Common myeloid progenitor, CD34-positive (primary cell): ENCODE measurements around the gene RHOBTB1.
A peak's percentile ranks its signal among the peaks of the same experiment; 100 is the strongest.

Source experiments
- CTCF ChIA-PET: fragments of 350-600 bp; sonication (Branson Sonifier 250); formaldehyde crosslinking; loops from one replicate; lab custom pipeline; 2021; ENCODE audit warnings: antibody characterized with exemption; lab: Charles Lee
- POLR2A ChIA-PET: fragments of 350-600 bp; sonication (Branson Sonifier 250); formaldehyde crosslinking; loops from one replicate; lab custom pipeline; 2021; ENCODE audit warnings: antibody characterized with exemption; lab: Charles Lee
- DNase-seq, 3 donors: peaks; one replicate each; pipeline versions ENCODE4 v3.0.0 to v3.0.0-alpha.2; 2013
- H3K27ac ChIP-seq, 2 experiments: 1 replicate in 1 of 2; 2 replicates in 1 of 2; pipeline ENCODE4 v1.7.0; 2013; ENCODE audit warnings: inconsistent platforms in 2 of 2, low read length in 2 of 2, mild to moderate bottlenecking in 2 of 2, low read depth in 1 of 2, moderate library complexity in 1 of 2; ENCODE audit not compliant: severe bottlenecking in 2 of 2, insufficient read depth in 1 of 2, poor library complexity in 1 of 2
- H3K27me3 ChIP-seq, 5 experiments: replicated peaks in 2 of 5; 1 replicate in 3 of 5; 2 replicates in 2 of 5; pipeline versions ENCODE4 v1.6.1 to v1.7.0; 2013; ENCODE audit warnings: low read length in 4 of 5, mild to moderate bottlenecking in 2 of 5, moderate library complexity in 2 of 5, inconsistent platforms in 1 of 5; ENCODE audit not compliant: insufficient read depth in 5 of 5, control insufficient read depth in 4 of 5
- H3K36me3 ChIP-seq, 4 experiments: 1 replicate in 2 of 4; 2 replicates in 2 of 4; pipeline versions ENCODE4 v1.6.1 to v1.7.0; 2013; ENCODE audit warnings: low read length in 3 of 4, control low read depth in 1 of 4, mild to moderate bottlenecking in 1 of 4; ENCODE audit not compliant: control insufficient read depth in 4 of 4, insufficient read depth in 4 of 4
- H3K4me1 ChIP-seq, 4 experiments: 1 replicate in 3 of 4; 2 replicates in 1 of 4; pipeline versions ENCODE4 v1.6.1 to v1.7.1; 2013; ENCODE audit warnings: low read length in 3 of 4, mild to moderate bottlenecking in 3 of 4, control low read depth in 1 of 4, inconsistent platforms in 1 of 4, moderate library complexity in 1 of 4; ENCODE audit not compliant: control insufficient read depth in 4 of 4, insufficient read depth in 4 of 4; ENCODE audit errors: control extremely low read depth in 1 of 4
- H3K4me3 ChIP-seq, 7 experiments: 1 replicate in 4 of 7; 2 replicates in 3 of 7; pipeline versions ENCODE4 v1.5.1 to v1.7.0; 2013; ENCODE audit warnings: mild to moderate bottlenecking in 7 of 7, low read length in 6 of 7, moderate library complexity in 6 of 7, inconsistent platforms in 2 of 7, low read depth in 2 of 7, control low read depth in 1 of 7; ENCODE audit not compliant: insufficient read depth in 4 of 7, control insufficient read depth in 1 of 7; ENCODE audit errors: extremely low read depth in 1 of 7
- H3K9me3 ChIP-seq, 5 experiments: 1 replicate in 4 of 5; 2 replicates in 1 of 5; pipeline versions ENCODE4 v1.6.1 to v1.7.1; 2013; ENCODE audit warnings: low read length in 4 of 5, mild to moderate bottlenecking in 2 of 5, inconsistent platforms in 1 of 5, low read depth in 1 of 5, moderate library complexity in 1 of 5; ENCODE audit not compliant: control insufficient read depth in 4 of 5, insufficient read depth in 2 of 5; ENCODE audit errors: control extremely low read depth in 1 of 5
- WGBS: methylation state at CpG from one replicate; pipeline ENCODE4 v1.1.5; 2013; ENCODE audit not compliant: insufficient coverage; 5-methylcytosine and 5-hydroxymethylcytosine counted together

Gene RHOBTB1

DNA sequence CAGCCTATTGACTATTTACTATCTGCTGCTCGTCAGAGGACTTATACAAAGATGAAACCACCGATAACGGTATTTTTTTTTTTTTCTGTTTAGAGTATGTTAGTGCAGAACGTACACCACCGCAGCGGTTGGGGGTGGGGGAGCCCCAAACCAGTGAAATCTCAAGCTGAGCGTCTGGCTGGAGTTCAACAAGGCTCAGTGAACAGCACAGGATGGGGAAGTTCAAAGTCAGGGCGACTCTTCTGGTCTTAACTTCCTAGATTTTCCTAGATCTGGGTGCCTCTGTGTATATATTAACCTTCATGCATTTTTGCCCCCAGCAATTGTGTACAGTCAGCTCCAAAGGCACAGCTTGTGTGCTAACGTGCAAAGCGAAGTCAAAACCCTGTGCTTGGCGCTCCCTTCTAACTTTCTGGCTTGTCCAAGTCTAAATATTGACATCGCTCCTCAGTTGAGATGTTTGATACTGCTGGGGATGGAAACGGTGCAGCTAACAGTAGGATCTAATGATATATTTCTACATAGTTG is 1.1 kb downstream of the RHOBTB1 start:
- Histone ChIP-seq H3K4me1 (peaks cover 9 to 26% (median 15%) of the 10 kb centered on the region in 4 experiments), H3K9me3 (no peaks in the 10 kb centered on the region), H3K27me3 (peaks cover 0 to 1% (median 0%) of the 10 kb centered on the region in 5 experiments), H3K27ac (peak overlapping the region; percentile 35 to 83), H3K36me3 (no peaks in the 10 kb centered on the region), H3K4me3 (peak overlapping the region; percentile 70 to 87 (median 80))
- peak; percentile 67 to 94 (median 93) for DNase-seq
- 0% methylated on average over 8 of the region's 13 CpGs for WGBS
- ChIA-PET CTCF (interaction anchor here (0.7 to 2.7 kb wide), 4 partner anchors 10 to 37 kb away, joined by 3 to 8 read pairs (median 4); no protein-coding TSS in a partner anchor), POLR2A (interaction anchor here (0.6 to 0.7 kb wide), 2 partner anchors 154 to 343 kb away, joined by 3 read pairs; no protein-coding TSS in a partner anchor)

DNA sequence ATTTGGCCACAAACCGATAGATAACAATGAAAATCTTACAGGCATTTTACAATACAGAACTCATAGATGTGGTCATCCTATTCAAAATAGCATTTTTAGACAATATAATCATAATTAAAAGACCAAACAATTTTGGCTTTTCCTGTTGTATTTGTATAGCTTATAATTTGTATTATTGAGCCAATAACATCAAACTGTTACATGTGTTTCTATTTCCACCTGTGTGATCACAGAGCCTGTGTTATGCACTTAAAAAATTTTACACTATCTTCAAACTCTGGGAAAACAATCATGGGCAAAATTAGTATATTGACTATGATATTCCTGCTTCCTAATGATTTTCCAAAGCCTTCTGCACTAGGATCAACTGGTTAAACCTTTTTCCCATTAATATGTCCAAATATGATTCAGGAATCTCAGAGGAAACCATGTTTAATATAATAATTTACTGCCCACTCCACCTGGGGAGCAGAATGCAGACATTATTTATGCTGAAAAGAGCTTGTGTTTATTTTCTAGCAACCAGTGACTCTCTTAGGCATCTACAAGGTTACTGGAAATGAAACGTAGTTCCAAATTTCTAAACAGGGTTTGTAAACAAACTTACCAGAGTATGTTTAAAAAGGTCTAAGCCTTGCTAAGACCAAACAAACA is 1.7 kb downstream of the RHOBTB1 start:
- DNase-seq, result no peak
- 40% methylated on average over 1 of the region's 2 CpGs for whole genome bisulfite sequencing
- Histone ChIP-seq H3K27ac (peak overlapping the region in 1 of 2 experiments; percentile 83), H3K9me3 (no peaks in the 10 kb centered on the region), H3K36me3 (no peaks in the 10 kb centered on the region), H3K4me1 (peaks cover 9 to 26% (median 15%) of the 10 kb centered on the region in 4 experiments), H3K4me3 (peak overlapping the region in 6 of 7 experiments; percentile 70 to 87 (median 78)), H3K27me3 (peaks cover 0 to 1% (median 0%) of the 10 kb centered on the region in 5 experiments)
- ChIA-PET POLR2A (no interaction called here), CTCF (interaction anchor here (0.7 to 2.7 kb wide), 5 partner anchors 10 to 59 kb away, joined by 3 to 8 read pairs (median 4); no protein-coding TSS in a partner anchor)

DNA sequence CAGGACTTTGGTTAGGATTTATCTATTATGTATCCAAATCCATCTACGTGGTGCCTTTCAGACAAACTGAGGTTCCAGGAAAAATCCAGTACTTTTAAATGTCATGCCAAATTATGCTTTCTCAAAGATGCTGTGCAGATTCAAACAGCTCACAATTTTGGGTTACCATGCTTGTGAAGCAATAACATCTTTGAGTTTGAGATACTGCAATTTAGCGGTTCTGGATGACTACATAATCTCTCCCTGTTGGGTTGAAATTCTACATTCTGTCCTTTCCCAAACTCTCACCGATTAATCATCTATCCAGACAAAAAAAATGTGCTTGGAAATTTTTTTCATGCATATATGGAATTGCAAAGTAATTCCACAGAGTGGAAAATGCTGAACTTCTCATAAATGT is 3.5 kb downstream of the RHOBTB1 start:
- POLR2A ChIA-PET, result no interaction called here
- no peaks in the 10 kb centered on the region for H3K9me3 ChIP-seq
- H3K4me1 ChIP-seq, result peaks cover 9 to 26% (median 17%) of the 10 kb centered on the region in 4 experiments
- peaks cover 0 to under 1% (median 0%) of the 10 kb centered on the region in 5 experiments for H3K27me3 ChIP-seq
- H3K4me3 ChIP-seq, result no peak overlapping the region
- no peaks in the 10 kb centered on the region for H3K36me3 ChIP-seq
- CTCF ChIA-PET, result no interaction called here
- DNase-seq, result no peak
- no peak overlapping the region for H3K27ac ChIP-seq
- WGBS, result 100% methylated on average over 1 of the region's 3 CpGs

DNA sequence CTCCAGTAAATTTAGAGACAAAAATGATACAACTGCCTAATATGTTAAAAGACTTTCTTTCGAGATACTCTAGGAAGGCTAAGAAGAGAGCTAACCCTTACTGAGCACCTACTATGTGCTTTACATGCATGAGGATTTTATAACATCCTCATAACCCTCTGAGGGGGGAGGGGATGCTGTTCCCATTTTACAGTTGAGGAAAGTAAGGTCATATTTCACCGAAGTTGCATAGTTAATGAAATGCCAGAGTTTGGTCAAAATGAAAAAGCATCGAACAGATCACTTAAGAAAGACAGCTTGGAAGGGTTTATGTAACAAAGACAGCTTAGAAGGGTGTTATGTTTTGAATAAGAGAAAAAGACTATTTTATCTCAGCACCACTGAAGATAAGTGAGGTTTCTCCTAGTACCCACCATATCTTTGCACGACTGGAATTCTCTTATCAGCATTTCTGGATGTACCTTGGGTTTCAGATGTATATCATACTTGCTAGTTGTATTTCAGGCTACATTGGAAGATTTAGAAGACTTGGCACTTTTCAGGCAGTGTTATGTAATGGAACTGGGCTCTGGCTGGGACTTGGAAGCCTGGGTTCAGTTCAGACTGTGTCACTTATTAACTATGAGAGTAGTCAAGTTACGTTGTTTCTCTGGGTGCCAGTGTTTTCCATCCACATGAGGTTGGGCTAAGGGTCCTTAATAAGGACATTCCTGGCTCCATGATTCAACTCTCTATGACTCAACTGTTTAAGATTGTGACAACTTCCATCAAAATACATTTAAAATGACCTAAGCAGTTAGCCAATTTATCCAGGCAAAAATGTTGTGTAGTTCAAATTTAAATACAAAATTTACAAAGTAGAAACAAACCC is 6.0 kb downstream of the RHOBTB1 start:
- POLR2A ChIA-PET, result no interaction called here

DNA sequence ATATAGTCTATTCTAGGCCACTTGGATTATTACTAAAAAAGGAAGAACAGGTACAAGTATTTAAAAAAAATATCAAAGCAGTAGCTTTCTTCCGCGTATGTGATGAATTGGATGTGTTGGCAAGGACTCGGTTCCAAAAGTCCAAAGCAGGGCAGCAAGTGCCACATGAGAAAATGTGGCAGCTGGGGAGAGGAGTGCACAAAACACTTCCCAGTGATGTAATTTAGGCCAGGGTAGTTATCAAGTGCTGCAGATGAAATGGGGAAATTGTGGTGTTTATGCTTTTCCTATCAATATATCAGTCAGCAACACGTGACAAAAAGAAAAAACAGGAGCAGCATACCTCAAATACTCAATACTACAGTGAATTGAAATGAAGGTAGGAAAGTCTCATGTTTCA is 7.0 kb downstream of the RHOBTB1 start:
- Histone ChIP-seq H3K27me3 (no peaks in the 10 kb centered on the region), H3K36me3 (peaks cover 0 to 4% (median under 1%) of the 10 kb centered on the region in 4 experiments), H3K27ac (no peak overlapping the region), H3K4me3 (no peak overlapping the region), H3K4me1 (peaks cover 0 to 5% (median 0%) of the 10 kb centered on the region in 4 experiments), H3K9me3 (no peaks in the 10 kb centered on the region)
- peak; percentile 25 to 54 (median 30) for DNase-seq
- CTCF ChIA-PET, result interaction anchor here (1.3 kb wide), 1 partner anchor 54 kb away, joined by 5 read pairs; no protein-coding TSS in a partner anchor
- POLR2A ChIA-PET, result no interaction called here
- WGBS, result 58% methylated on average over 3 of the region's 4 CpGs

More for the DNA sequence above, 6.0 kb downstream of the RHOBTB1 start:
- Histone ChIP-seq H3K4me3 (no peak overlapping the region), H3K36me3 (peaks cover 0 to 4% (median under 1%) of the 10 kb centered on the region in 4 experiments), H3K27ac (no peak overlapping the region), H3K27me3 (no peaks in the 10 kb centered on the region), H3K4me1 (peaks cover 2 to 14% (median 8%) of the 10 kb centered on the region in 4 experiments), H3K9me3 (no peaks in the 10 kb centered on the region)
- 96% methylated on average over 3 of the region's 5 CpGs for WGBS
- CTCF ChIA-PET, result interaction anchor here (1.3 kb wide), 1 partner anchor 55 kb away, joined by 5 read pairs; no protein-coding TSS in a partner anchor
- DNase-seq, result no peak

DNA sequence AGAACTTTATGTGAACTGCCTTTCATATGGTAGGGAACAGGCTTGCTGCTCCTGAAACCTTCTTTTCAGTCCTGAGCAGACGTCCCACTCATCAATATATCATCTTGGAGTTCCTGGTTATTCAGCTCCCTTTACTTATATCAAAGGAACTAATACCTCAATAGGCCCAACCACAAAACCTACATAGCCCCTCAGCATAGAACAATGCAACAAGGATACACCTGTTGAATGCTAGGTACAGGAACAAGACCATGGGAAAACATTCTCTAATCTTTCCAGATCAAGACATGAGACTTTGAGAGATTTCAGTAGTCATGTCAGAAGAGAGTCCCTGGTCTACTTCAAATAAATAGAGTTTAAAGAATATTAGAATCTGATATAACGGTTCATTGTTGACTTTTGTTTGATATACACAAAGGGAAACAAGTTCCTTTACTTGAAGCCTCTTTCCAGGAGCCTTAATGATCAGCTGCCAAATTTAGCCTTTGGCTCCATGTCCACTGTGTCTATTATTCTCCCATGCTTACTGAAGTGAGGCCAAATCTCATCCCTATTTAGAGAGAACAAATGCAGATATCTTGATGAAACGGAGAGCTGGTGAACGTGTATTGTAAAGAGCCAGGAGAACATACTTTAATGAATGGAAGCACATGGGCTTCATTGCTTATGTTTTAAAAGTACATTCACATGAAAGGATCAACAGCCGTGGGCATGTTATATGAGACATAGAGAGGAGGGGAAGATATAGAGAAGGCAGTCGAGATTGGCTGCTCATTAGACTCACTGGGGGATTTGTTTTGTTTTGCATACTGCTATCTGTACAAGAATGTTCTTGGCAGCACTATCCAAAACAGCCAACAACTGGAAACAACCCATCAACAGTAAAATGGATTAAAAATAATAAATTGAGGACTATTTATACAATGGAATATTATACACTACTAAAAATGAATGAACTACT is 9.5 kb downstream of the RHOBTB1 start:
- ChIA-PET POLR2A (interaction anchor here (0.6 kb wide), 1 partner anchor 19 kb away, joined by 5 read pairs; no protein-coding TSS in a partner anchor), CTCF (no interaction called here)
- no peak overlapping the region for H3K4me3 ChIP-seq
- no peak overlapping the region for H3K27ac ChIP-seq
- peaks cover 0 to 4% (median under 1%) of the 10 kb centered on the region in 4 experiments for H3K36me3 ChIP-seq
- no peak for DNase-seq
- 92% methylated on average over 5 of the region's 6 CpGs for WGBS
- H3K9me3 ChIP-seq, result no peaks in the 10 kb centered on the region
- peaks cover 0 to 5% (median 0%) of the 10 kb centered on the region in 4 experiments for H3K4me1 ChIP-seq
- no peaks in the 10 kb centered on the region for H3K27me3 ChIP-seq
